ENCODE results near the gene PRKG1.

The PRKG1 gene

DNA sequence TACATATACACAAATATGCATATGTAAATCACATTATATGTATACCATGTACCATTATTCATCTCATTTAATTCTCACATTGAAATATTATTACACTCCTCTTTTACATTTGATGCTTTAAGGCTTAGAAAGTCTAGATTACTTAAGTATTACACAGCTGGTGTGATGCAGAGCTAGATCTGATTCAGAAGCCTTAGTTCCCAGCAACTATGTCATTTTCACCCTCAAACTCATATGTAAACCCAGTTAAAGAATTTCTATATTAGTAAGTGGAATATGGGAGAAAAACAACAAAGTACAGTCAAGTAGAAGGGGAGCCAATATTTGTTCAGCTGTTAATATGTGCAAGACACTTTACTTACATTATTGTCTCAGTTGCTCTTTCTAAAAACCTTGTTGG lies 699.4 kb downstream of the PRKG1 start:
- DNase-seq (ENCODE audit: low spot score) = no peak
- H3K27ac ChIP-seq = no peak overlapping the region
- POLR2A ChIA-PET (ENCODE audit: low non-redundant PET) = no interaction called here
- TF ChIP-seq, protein P1, sequence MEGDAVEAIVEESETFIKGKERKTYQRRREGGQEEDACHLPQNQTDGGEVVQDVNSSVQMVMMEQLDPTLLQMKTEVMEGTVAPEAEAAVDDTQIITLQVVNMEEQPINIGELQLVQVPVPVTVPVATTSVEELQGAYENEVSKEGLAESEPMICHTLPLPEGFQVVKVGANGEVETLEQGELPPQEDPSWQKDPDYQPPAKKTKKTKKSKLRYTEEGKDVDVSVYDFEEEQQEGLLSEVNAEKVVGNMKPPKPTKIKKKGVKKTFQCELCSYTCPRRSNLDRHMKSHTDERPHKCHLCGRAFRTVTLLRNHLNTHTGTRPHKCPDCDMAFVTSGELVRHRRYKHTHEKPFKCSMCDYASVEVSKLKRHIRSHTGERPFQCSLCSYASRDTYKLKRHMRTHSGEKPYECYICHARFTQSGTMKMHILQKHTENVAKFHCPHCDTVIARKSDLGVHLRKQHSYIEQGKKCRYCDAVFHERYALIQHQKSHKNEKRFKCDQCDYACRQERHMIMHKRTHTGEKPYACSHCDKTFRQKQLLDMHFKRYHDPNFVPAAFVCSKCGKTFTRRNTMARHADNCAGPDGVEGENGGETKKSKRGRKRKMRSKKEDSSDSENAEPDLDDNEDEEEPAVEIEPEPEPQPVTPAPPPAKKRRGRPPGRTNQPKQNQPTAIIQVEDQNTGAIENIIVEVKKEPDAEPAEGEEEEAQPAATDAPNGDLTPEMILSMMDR (conservative IDR thresholded peaks at IDR 0.05; ENCODE audit: low read depth) = no peak
- CTCF ChIA-PET = no interaction called here

DNA sequence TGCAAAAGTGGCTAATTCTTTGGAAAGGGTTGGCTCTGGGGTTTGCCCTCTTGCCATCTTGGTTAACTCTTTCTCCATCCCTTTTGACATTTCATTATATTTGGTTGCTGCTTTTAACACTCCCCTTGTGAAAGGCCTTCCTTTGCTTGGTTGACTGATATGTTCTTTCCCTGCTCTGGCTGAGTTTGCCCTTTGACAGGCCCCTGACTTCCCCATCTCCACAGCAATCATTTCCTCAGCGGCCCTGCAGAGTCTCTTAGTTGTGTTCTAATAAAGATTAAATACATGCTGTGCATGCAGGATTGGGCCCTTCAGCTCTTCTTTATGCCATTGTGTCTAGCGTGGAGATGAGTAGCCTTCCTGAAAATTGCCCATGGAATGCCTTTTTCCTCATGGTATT lies 709.7 kb downstream of the PRKG1 start:
- DNase-seq (ENCODE audit: low spot score) = no peak
- ChIA-PET CTCF (interaction anchor here (0.7 kb wide), 1 partner anchor 179 kb away, joined by 4 read pairs; no protein-coding TSS in a partner anchor), POLR2A (ENCODE audit: low non-redundant PET) (no interaction called here)
- TF ChIP-seq, protein P1 (conservative IDR thresholded peaks at IDR 0.05; ENCODE audit: low read depth) = no peak
- H3K27ac ChIP-seq = no peak overlapping the region

GRCh38 chr10:51786016-51786683 lies 711.9 kb downstream of the PRKG1 start:
- DNase-seq (ENCODE audit: low spot score) = no peak
- ChIA-PET CTCF (interaction anchor here (0.6 kb wide), 2 partner anchors 631 to 797 kb away, joined by 3 read pairs; no protein-coding TSS in a partner anchor), POLR2A (ENCODE audit: low non-redundant PET) (no interaction called here)
- TF ChIP-seq, protein P1 (conservative IDR thresholded peaks at IDR 0.05; ENCODE audit: low read depth) = no peak
- no peak overlapping the region for H3K27ac ChIP-seq

DNA sequence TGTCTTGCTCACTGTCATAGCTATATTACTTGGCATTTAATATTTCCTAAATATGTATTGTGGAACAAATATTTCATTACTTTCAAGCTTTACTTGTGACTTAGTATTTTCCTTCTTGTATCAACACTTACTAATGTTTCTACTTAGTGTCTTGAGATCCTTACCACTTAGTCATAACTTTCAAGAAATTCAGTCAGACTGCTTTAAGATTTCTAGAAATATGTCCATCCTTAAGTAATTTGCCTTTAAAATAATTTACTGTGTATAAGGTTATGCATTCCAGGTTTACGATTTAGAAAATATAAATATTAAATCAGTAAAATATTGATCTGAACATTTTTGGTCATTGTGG lies 712.4 kb downstream of the PRKG1 start:
- TF ChIP-seq, protein P1 (conservative IDR thresholded peaks at IDR 0.05; ENCODE audit: low read depth) = no peak
- ChIA-PET CTCF (interaction anchor here (0.6 kb wide), 1 partner anchor 798 kb away, joined by 3 read pairs; no protein-coding TSS in a partner anchor), POLR2A (ENCODE audit: low non-redundant PET) (no interaction called here)
- no peak for DNase-seq (ENCODE audit: low spot score)
- H3K27ac ChIP-seq = no peak overlapping the region

GRCh38 chr10:51788273-51788672 lies 714.0 kb downstream of the PRKG1 start:
- ChIA-PET POLR2A (ENCODE audit: low non-redundant PET) (no interaction called here), CTCF (no interaction called here)
- H3K27ac ChIP-seq = no peak overlapping the region
- TF ChIP-seq, protein P1 (conservative IDR thresholded peaks at IDR 0.05; ENCODE audit: low read depth) = no peak
- DNase-seq (ENCODE audit: low spot score) = no peak

DNA sequence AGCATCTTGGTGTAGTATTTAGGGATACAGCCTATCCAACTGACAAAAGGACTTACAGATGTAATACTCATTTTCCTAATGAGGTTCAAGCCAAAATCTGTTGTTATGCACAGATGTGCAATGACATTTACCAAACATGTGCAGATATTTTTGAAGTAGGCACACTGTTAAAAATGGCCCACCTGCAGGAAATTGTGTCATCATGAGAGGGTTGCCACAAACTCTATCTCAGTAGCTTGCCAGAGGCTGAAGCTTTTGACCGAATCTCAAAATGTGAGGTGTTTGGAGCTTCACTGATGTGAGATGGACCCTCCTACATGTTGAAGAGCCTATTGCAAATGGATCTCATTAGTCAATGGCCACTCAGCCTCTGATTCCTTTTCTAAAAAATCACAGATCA lies 714.8 kb downstream of the PRKG1 start:
- no peak for DNase-seq (ENCODE audit: low spot score)
- POLR2A ChIA-PET (ENCODE audit: low non-redundant PET) = no interaction called here

More for the DNA sequence above, 714.8 kb downstream of the PRKG1 start:
- no peak overlapping the region for H3K27ac ChIP-seq
- CTCF ChIA-PET = no interaction called here
- TF ChIP-seq, protein P1 (conservative IDR thresholded peaks at IDR 0.05; ENCODE audit: low read depth) = no peak
